Mucosa of descending colon (tissue), 3 donors: ENCODE results near the gene ASCC3. TPM values are rescaled to one million over a fixed set of nuclear protein-coding genes. Genes with fewer than 3 reads are reported as not detected.

ENCODE experiments used
- ATAC-seq: fragments of 200-7000 bp; cut with Tn5 transposase; one replicate; pipeline ENCODE4 v1.9.1; 2020; ENCODE audit warnings: mild to moderate bottlenecking, moderate library complexity
- DNase-seq, 3 donors: peaks; one replicate each; pipeline ENCODE4 v3.0.0-alpha.2; 2020
- H3K36me3 ChIP-seq: fragments of 200-600 bp; one replicate; pipeline ENCODE4 v1.8.0; 2021; ENCODE audit warnings: low read depth, mild to moderate bottlenecking
- H3K4me1 ChIP-seq: fragments of 200-600 bp; one replicate; pipeline ENCODE4 v1.8.0; 2021; ENCODE audit warnings: low read depth, mild to moderate bottlenecking
- H3K4me3 ChIP-seq: fragments of 200-600 bp; one replicate; pipeline ENCODE4 v1.8.0; 2021; ENCODE audit warnings: mild to moderate bottlenecking
- H3K9me3 ChIP-seq: fragments of 200-600 bp; one replicate; pipeline ENCODE4 v1.8.0; 2021; ENCODE audit warnings: mild to moderate bottlenecking
- CTCF ChIP-seq: fragments of 200-600 bp; IDR thresholded peaks from one replicate; pipeline ENCODE4 v1.8.0; 2022; ENCODE audit warnings: antibody characterized with exemption, mild to moderate bottlenecking
- intact Hi-C, 2 donors: fragments of 100-400 bp; cut with DNase I in 1 of 2; cut with micrococcal nuclease in 1 of 2; formaldehyde crosslinking; loops; one replicate each; pipeline versions ENCODE4 v1.11.0 to v1.11.1; 2022; cut with DNase I, micrococcal nuclease
- total RNA-seq, 3 donors: library from RNA; stranded (reverse); fragmentation: NEBNext Ultra II Directional in 2 of 3; extraction: Animal tissue kit (Norgen Biotek cat#: 25700) in 2 of 3; gene quantifications; one replicate each; pipeline versions ENCODE4 v1.2.1 to v1.2.4, GENCODE V29; 2021 to 2023
- donor health status: DM: no; HTN: no; CAD: no; lungs with moderate emphysema.
- donor health status: DM: no; HTN: no; CAD: no.
- donor health status: DM: no; HTN: yes; CAD: no.

Gene ASCC3
- total RNA-seq, 3 donors from 2014 or later, result 24.6 to 28.5 (median 27.8) TPM

- Histone ChIP-seq H3K4me3 (no peak overlapping the region), H3K36me3 (peaks cover 5% of the 10 kb centered on the region), H3K4me1 (no peaks in the 10 kb centered on the region), H3K9me3 (no peaks in the 10 kb centered on the region)
- intact Hi-C loops, result no loop called here
- no peak for TF ChIP-seq CTCF
- no peak for ATAC-seq
- no peak for DNase-seq
These were observed 258.0 kb downstream of the ASCC3 start for GRCh38 chr6:100622907-100623692.

- H3K9me3 ChIP-seq, result no peaks in the 10 kb centered on the region
- no peaks in the 10 kb centered on the region for H3K4me1 ChIP-seq
- TF ChIP-seq CTCF, result no peak
- DNase-seq, result no peak
- no peak for ATAC-seq
- intact Hi-C loops, result no loop called here
- peaks cover 5% of the 10 kb centered on the region for H3K36me3 ChIP-seq
- no peak overlapping the region for H3K4me3 ChIP-seq
These were observed 260.9 kb downstream of the ASCC3 start for GRCh38 chr6:100620085-100620840.

GRCh38 chr6:100618351-100618671, 262.8 kb downstream of the ASCC3 start:
- H3K4me1 ChIP-seq, result no peaks in the 10 kb centered on the region
- intact Hi-C loops, result no loop called here
- H3K9me3 ChIP-seq, result no peaks in the 10 kb centered on the region
- TF ChIP-seq CTCF, result no peak
- no peak for DNase-seq
- H3K36me3 ChIP-seq, result peaks cover 5% of the 10 kb centered on the region
- ATAC-seq, result no peak
- H3K4me3 ChIP-seq, result no peak overlapping the region

GRCh38 chr6:100617633-100618350, 263.3 kb downstream of the ASCC3 start:
- Histone ChIP-seq H3K9me3 (no peaks in the 10 kb centered on the region), H3K4me1 (no peaks in the 10 kb centered on the region), H3K36me3 (peaks cover 5% of the 10 kb centered on the region), H3K4me3 (no peak overlapping the region)
- intact Hi-C loops, result no loop called here
- no peak for ATAC-seq
- TF ChIP-seq CTCF, result no peak
- no peak for DNase-seq

- no peak for TF ChIP-seq CTCF
These were observed 266.2 kb downstream of the ASCC3 start for GRCh38 chr6:100614933-100615332.

More at GRCh38 chr6:100614933-100615332, 266.2 kb downstream of the ASCC3 start:
- no peak overlapping the region for H3K4me3 ChIP-seq
- intact Hi-C loops, result no loop called here
- H3K4me1 ChIP-seq, result no peaks in the 10 kb centered on the region
- H3K9me3 ChIP-seq, result no peaks in the 10 kb centered on the region
- ATAC-seq (no peak), DNase-seq (no peak)
- no peaks in the 10 kb centered on the region for H3K36me3 ChIP-seq
